Right ventricle myocardium superior (tissue), 1 donor: Measurements from ENCODE around the gene GUCY2C. TPM values are rescaled to one million over a fixed set of nuclear protein-coding genes. Genes with fewer than 3 reads are reported as not detected.

ENCODE experiments used
- ATAC-seq: fragments of 200-7000 bp; cut with Tn5 transposase; one replicate; pipeline ENCODE4 v1.9.1; 2020; ENCODE audit warnings: mild to moderate bottlenecking; ENCODE audit not compliant: poor library complexity
- DNase-seq: peaks from one replicate; pipeline ENCODE4 v3.0.0-alpha.2; 2020
- intact Hi-C: fragments of 100-400 bp; cut with DNase I; formaldehyde crosslinking; loops from one replicate; pipeline ENCODE4 v1.11.2; 2022
- total RNA-seq: library from RNA; stranded (reverse); fragmentation: NEBNext Ultra II Directional; extraction: Animal tissue kit (Norgen Biotek cat#: 25700); gene quantifications from one replicate; pipeline ENCODE4 v1.2.1, GENCODE V29; 2021
- donor health status: DM: no; HTN: yes; CAD: no; lungs with severe emphysema.

GUCY2C gene
- total RNA-seq, 1 donor from 2014 or later: not detected

GRCh38 chr12:14643251-14643650 is 53.1 kb downstream of the GUCY2C start:
- DNase-seq (no peak), ATAC-seq (peak; percentile 18)
- intact Hi-C loops: no loop called here

GRCh38 chr12:14638066-14638465 is 58.3 kb downstream of the GUCY2C start:
- ATAC-seq (no peak), DNase-seq (no peak)
- intact Hi-C loops: no loop called here

GRCh38 chr12:14635776-14636175 is 60.6 kb downstream of the GUCY2C start:
- intact Hi-C loops: no loop called here
- DNase-seq (no peak), ATAC-seq (no peak)

DNA sequence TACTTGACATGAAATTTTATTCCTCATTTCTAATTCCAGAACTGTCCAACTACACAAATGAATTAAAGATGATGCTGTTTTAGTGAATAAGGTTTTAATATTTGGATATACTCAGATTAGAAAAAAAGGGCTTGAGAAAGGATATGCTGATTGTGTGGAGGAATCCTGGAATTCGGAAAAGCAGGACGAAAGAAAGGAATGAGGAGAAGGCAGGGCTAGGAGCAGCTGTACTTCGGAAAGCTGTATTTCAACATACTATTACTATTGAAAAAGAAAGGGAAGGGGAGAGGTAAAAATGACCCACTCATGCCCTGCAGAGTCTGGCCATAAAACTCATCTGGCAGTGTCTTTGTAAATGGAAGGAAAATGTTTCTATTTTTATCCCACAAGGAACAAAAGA is 65.6 kb downstream of the GUCY2C start:
- no peak for ATAC-seq
- no peak for DNase-seq
- intact Hi-C loops: no loop called here

- DNase-seq: peak; percentile 62
- intact Hi-C loops: no loop called here
- ATAC-seq: peak; percentile 98
Measured at GRCh38 chr12:14629832-14630710, 66.3 kb downstream of the GUCY2C start.

- DNase-seq (no peak), ATAC-seq (no peak)
- intact Hi-C loops: no loop called here
Measured at GRCh38 chr12:14628771-14629170, 67.6 kb downstream of the GUCY2C start.

DNA sequence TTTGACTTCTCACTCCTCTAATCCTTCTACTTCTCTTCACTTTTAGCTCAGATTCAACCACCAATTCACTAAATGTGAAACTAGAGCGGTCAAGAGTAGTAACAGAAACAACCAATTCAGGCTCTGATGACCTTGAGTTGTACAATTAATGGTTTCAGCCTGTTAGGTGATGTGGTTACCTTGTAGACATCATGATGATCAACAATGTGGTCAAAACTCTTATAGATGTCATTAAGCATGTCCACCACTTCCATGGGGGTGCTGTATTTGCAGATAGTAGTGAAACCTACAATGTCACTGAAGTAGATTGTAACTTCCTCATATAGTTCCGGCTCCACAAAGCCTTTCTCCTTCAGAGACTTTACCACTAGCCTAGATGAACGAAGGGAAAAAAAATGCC is 74.6 kb downstream of the GUCY2C start:
- no peak for ATAC-seq
- DNase-seq: no peak
- intact Hi-C loops: no loop called here

DNA sequence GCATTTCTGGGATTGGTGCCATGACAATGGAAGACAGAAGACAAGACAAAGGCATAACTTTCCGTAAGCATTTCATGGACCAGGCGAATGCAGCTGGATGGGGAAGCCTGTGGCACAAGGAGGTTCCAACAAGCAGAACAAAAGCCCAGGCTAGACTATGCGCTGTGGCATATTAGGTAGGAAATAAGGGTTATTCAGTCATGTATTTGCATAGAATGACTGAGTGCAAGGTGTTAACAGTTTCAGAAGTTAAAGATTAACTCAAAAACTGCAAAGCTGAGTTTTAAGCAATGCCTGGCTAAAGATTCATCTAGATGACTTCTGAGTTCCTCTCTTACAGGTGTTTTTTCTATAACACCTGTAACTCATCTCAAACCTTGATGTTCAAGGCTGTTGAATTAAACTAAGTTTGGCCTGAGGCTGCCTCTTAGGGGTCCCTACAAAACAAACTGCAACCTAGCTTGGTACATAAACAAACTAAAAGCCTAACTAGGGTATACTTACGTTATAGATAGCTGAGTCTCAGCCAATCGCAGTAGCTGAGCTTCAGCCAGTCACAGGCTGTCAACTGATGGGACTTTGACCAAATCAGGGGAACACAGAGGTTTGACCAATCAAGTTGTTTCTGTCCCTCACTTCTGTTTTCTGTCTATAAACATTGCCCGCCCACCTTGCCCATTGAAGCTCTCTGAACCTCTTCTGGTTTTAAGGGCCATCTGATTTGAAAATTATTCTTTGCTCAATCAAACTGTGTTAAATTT is 76.5 kb downstream of the GUCY2C start:
- DNase-seq (no peak), ATAC-seq (no peak)
- intact Hi-C loops: loop anchor here (5.0 kb wide), 1 partner anchor 108 kb away; no protein-coding TSS in a partner anchor

- ATAC-seq: peak; percentile 73
Measured at GRCh38 chr12:14618983-14619382, 77.4 kb downstream of the GUCY2C start.

GRCh38 chr12:14614704-14615121 is 81.7 kb downstream of the GUCY2C start:
- intact Hi-C loops: loop anchor here (5.0 kb wide), 1 partner anchor 102 kb away; no protein-coding TSS in a partner anchor
- DNase-seq (no peak), ATAC-seq (peak; percentile 16)

More at GRCh38 chr12:14618983-14619382, 77.4 kb downstream of the GUCY2C start:
- DNase-seq: no peak
- intact Hi-C loops: loop anchor here (5.0 kb wide), 1 partner anchor 107 kb away; no protein-coding TSS in a partner anchor

DNA sequence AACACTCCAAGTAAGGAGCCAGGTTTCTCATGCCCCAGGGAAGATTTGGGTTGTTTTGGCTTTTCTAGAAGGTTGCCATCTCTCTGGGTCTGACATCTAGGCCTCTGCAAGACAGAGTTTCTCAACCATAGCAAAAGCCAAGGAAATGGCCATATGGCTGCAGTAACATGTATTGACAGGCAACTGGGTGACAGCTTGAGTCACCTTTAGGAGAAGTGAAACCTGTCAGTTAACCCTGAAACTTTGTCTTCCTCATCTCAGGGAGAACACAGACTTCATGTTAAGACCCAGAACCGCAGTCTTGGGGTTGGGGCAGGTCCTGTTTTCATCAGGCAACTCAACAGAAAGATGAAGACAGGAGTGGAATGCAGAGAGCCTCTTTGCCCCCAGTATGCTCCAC is 82.7 kb downstream of the GUCY2C start:
- ATAC-seq (peak; percentile 9), DNase-seq (no peak)
- intact Hi-C loops: no loop called here

DNA sequence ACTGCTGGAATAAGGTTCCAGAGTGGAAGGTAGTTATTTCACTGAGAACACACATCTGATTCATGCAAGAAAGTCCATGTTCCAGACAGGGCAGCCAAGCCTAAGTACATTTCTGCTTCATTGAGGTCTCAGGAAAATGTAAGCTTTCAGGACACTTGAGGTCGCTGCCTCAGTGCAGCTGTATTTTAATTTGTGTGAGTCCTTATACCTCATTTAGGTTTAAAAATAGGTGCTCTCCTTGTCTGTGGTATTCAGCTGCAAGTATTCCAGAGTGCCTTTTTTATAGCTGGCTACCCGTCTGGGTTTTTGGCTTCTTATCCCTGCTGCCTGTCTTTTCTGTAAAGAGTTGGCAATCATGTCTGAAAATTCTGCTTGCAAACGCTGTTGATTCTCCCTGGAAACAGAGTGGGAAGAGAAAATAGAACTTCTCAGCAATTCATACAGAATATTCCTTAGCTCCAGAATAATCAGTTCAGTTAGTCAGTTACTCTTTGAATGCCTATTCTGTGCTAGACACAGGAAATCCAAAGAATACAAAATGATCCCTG is 83.4 kb downstream of the GUCY2C start:
- intact Hi-C loops: no loop called here
- DNase-seq (no peak), ATAC-seq (peak; percentile 86)

DNA sequence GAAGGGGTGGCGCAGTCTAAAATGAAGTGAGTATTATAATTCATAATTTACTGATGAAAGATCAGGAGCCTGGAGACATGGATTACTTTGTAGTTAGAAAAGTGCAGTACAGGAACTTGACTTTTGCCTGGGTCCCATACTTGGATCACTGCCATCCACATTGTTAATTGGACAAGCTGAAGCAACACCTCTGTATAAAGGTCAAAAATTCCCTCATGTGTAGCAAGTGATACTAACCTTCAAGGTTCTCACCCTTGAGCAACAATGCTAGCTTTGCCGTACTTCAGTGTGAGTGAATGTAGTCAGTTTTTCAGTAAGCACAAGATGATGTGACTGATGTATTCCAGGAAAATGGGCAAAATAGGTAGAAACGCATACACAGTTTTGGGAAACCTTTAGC is 84.1 kb downstream of the GUCY2C start:
- intact Hi-C loops: no loop called here
- DNase-seq: no peak
- ATAC-seq: peak; percentile 62

- DNase-seq (no peak), ATAC-seq (peak; percentile 54)
- intact Hi-C loops: no loop called here
Measured at GRCh38 chr12:14611640-14612203, 84.7 kb downstream of the GUCY2C start.

- ATAC-seq: no peak
- intact Hi-C loops: no loop called here
- no peak for DNase-seq
Measured at GRCh38 chr12:14607568-14607967, 88.8 kb downstream of the GUCY2C start.

GRCh38 chr12:14605401-14605989 is 90.9 kb downstream of the GUCY2C start:
- DNase-seq (no peak), ATAC-seq (no peak)
- intact Hi-C loops: no loop called here

DNA sequence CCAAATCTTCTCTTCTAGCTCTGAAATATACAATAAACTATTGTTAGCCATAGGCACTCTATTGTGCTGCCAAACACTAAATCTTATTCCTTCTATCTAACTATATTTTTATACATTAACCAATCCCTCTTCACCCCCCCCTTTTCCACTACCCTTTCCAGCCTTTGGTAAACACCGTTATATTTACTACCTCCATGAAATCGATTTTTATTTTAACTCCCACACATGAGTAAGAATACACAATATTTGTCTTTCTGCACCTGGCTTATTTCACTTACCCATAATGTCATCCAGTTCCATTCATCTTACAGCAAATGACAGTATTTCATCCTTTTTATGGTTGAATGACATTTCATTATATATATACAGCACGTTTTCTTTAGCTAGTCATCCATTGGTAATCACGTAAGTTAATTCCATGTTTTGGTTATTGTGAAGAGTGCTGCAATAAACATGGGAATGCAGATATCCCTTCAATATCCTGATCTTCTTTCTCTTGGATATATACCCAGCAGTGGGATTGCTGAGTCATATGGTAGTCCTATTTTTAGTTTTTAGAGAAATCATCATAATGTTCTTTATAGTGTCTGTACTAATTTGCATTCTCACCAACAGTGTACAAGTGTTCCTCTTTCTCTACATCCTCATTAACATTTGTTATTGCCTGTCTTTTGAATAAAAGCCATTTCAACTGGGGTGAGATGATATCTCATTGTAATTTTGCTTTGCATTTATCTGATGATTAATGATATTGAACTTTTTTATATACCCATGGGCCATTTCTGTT is 94.5 kb downstream of the GUCY2C start:
- no peak for DNase-seq

GRCh38 chr12:14597480-14597879 is 98.9 kb downstream of the GUCY2C start:
- ATAC-seq (no peak), DNase-seq (no peak)
- intact Hi-C loops: no loop called here

More for the DNA sequence above, 94.5 kb downstream of the GUCY2C start:
- intact Hi-C loops: no loop called here
- ATAC-seq: no peak
